HG02840 (cell line): Measurements from ENCODE around the gene TMSB10.
A peak's percentile ranks its signal among the peaks of the same experiment; 100 is the strongest.
"Not testable (repeated sequence)": the region's sequence is repeated elsewhere in the genome, so short reads cannot be mapped to it uniquely, and the experiment has no call there.

ENCODE experiments used
- ATAC-seq: cut with Tn5 transposase; IDR thresholded peaks from one replicate; pipeline ENCODE4 v1.9.1; 2021; ENCODE audit warnings: mild to moderate bottlenecking, moderate library complexity, moderate number of reproducible peaks; ENCODE audit not compliant: unreplicated experiment, low FRiP score

TMSB10 gene

DNA sequence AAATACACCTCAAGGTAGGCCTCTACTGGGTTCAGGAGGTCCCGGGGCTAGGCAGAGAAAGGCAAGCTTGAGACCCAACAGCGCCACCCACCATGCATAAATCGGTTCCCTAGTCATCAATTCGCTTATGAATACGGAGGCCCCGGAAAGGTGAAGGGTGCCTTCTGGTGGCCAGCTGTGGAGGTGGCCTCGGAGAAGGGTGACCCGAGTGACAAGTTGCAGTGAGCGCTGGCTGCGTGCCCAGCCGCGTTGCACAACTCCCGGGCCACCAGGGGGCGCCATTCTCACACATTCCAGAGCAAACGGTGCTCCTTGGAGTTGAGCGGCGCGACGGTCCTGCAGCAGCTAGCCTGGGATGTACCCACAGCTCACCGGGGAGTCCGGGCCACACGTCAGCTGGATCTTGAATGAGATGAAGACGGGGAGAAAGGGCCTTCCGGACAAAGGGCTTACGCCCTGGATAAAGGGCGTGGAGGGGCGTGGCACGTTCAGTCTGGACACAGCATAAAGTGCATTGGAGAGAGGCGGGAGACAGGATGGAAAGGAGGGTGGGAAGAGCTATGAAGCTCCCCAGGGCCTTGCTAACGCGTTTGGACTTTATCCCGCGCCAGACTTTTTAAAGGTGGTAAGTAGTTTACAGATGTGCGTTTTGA, 20.4 kb downstream of the TMSB10 start:
- ATAC-seq: peak; percentile 89

DNA sequence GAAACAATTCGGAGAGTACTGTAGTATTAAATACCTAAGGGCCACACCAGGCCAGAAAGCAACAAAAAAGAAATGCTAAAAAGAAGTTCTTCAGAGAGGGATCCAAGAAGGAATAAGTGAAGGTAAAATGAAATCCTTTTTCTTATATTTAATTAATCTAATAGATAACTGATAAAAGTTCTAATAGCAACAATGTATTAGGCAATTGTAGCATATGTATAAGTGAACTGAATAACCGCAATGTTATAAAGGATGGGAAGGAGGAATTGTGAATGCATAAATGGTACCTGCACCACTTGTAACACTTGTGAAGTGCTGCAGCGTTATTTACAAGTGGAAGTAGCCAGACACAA, 21.8 kb downstream of the TMSB10 start:
- ATAC-seq: no peak

DNA sequence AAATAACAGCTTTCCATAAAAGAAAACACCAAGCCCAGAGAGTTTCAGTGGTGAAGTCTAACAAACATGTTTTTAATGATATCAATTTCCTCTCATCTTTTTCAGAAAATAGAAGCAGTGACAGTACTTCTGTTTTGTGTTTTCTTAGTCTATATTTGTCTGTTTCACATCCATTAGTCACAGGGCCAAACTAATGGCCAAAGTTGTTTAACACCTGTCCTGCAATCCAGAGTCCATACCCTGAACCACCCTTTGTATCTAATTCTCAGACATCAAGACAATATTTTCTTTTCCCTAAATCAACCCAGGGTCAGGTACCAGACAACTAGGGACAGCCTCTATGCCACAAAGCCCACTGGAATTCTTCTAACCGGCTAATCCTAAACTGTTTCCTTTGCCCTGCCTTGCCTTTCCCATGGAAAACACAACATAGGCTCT, 25.9 kb downstream of the TMSB10 start:
- no peak for ATAC-seq

- peak; percentile 24 for ATAC-seq
These were observed 32.9 kb downstream of the TMSB10 start for GRCh38 chr2:84938194-84938879.

DNA sequence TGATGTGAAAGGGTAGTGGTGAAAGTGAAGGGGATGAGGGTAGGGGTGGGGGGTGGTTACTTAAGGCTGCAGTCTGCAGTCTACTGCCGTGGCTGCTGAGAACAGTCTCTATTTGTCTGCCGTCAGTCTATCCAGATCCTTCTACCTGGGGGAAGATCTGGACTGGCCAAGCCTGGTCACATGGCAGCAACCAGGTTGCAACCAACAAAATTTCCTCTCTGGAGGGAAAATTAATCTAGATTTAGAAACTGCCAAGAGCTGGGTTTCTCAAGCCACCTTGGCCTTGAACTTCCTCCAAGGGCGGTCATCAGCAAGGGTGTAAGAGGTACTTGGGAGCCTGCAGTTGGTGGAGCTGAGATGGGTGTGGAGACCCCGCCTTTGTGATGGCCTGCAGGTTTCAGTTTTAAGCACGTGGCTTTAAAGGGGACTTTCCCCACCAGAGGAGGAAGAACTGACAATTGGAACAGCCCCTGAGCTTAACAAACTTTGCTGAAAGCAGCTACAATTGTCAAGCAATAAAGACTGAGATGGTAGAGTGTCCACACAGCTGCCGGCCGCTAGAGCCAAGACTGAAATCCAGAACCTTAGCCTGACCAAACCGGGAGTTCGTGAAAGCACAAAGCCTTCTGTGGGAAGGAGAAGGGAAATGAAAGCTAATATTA, 34.1 kb downstream of the TMSB10 start:
- peak; percentile 86 for ATAC-seq

- ATAC-seq: peak; percentile 10
These were observed 34.6 kb downstream of the TMSB10 start for GRCh38 chr2:84940088-84940470.

- no peak for ATAC-seq
These were observed 35.5 kb downstream of the TMSB10 start for GRCh38 chr2:84940831-84941412.

GRCh38 chr2:84942166-84942565, 36.7 kb downstream of the TMSB10 start:
- ATAC-seq: no peak

GRCh38 chr2:84942964-84943421, 37.5 kb downstream of the TMSB10 start:
- ATAC-seq: no peak

DNA sequence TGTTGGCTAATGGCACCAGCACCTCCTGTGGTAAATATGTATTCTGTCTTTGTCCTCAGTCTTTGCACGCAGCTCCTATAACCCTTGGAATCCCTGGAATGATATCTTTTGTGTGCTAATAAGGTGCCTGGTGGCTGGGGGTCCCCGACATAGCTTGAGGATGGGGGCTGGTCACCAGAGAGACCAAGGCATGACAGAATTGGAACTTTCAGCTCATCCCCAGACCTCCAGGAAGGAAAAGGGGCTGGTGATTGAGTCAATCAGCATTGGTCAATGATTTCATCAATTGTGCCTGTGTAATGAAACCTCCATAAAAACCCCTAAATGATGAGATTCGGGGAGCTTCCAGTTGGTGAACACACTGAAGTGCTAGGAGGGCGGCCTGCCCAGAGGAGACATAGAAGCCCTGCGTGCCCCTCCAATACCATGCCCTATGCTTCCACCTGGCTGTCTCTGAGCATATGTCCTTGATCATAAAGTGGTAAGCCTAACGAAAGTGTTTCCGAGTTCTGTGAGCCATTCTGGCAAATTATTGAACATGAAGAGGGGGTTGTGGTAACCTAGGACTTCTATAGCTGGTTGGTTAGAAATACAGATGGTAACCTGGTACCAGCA, 38.9 kb downstream of the TMSB10 start:
- ATAC-seq: no peak

- not testable (repeated sequence) for ATAC-seq
These were observed 40.4 kb downstream of the TMSB10 start for GRCh38 chr2:84945838-84946203.

- ATAC-seq: peak; percentile 68
These were observed 41.0 kb downstream of the TMSB10 start for GRCh38 chr2:84946204-84947009.

GRCh38 chr2:84947010-84947593, 41.6 kb downstream of the TMSB10 start:
- no peak for ATAC-seq

DNA sequence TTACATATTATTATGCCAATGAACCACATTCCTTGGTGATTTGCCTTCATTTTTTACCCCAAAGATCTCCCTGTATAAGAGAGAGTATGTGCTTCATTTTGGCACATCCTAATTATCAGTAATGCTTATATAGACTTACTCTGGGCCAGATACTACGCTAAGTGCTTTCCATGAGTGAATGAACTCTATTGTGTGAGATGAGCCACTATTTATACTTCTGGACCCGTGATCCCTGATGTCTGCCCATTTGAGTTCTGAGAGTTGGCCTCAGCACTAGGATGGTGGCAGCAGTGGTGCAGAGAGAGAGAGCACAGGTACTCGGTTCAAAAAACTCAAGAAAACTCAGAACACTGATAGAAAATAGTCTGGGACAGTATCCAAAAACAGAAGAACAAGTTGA, 48.1 kb downstream of the TMSB10 start:
- no peak for ATAC-seq

DNA sequence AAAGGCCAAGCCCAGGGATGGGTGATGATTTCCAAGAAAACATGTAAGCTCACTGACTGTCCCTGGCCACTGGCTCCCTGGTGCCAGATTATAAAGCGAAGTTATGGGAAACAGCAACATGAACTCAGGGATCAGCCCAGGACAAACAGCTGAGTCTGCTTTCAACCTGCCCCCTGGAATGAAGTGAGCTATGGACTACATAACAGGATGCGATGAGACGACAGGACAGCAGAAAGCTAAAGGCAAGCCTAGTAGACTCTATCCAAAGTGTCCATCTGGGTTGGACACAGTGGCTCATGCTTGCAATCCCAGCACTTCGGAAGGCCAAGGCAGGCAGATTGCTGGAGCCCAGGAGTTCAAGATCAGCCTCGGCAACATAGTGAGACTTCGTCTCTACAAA, 48.9 kb downstream of the TMSB10 start:
- no peak for ATAC-seq
